Smooth muscle cell (in vitro differentiated cells): ENCODE results near the gene RPL9. TPM values are rescaled to one million over a fixed set of nuclear protein-coding genes. Genes with fewer than 3 reads are reported as not detected.
A peak's percentile ranks its signal among the peaks of the same experiment; 100 is the strongest.
"Not testable (repeated sequence)": the region's sequence is repeated elsewhere in the genome, so short reads cannot be mapped to it uniquely, and the experiment has no call there.

Experiments
- DNase-seq: peaks from one replicate; lab custom pipeline; 2025; ENCODE audit not compliant: unreplicated experiment; lab: John Stamatoyannopoulos, UW
- H2AFZ ChIP-seq: fragments of 200-600 bp; sonication (generic); 2 replicates; pipeline ENCODE4 v1.6.0; 2016; ENCODE audit warnings: antibody characterized with exemption, low read depth, mild to moderate bottlenecking
- H3F3A ChIP-seq: fragments of 200-600 bp; sonication (generic); 2 replicates; pipeline ENCODE4 v1.6.0; 2017; ENCODE audit warnings: antibody characterized with exemption, low read depth
- H3K27ac ChIP-seq: fragments of 200-600 bp; sonication (generic); 2 replicates; pipeline ENCODE4 v1.5.1; 2016; ENCODE audit warnings: low read depth, mild to moderate bottlenecking
- H3K27me3 ChIP-seq: fragments of 200-600 bp; sonication (generic); 2 replicates; pipeline ENCODE4 v1.6.1; 2016; ENCODE audit warnings: low read depth, mild to moderate bottlenecking
- H3K36me3 ChIP-seq: fragments of 200-600 bp; sonication (generic); 2 replicates; pipeline ENCODE4 v1.5.1; 2016; ENCODE audit warnings: low read depth
- H3K4me1 ChIP-seq: fragments of 200-600 bp; sonication (generic); 2 replicates; pipeline ENCODE4 v1.5.1; 2016; ENCODE audit warnings: low read depth
- H3K4me2 ChIP-seq: fragments of 200-600 bp; sonication (generic); 2 replicates; pipeline ENCODE4 v1.6.0; 2016; ENCODE audit warnings: mild to moderate bottlenecking
- H3K4me3 ChIP-seq: fragments of 200-600 bp; sonication (generic); 2 replicates; pipeline ENCODE4 v1.5.1; 2016; ENCODE audit warnings: mild to moderate bottlenecking
- H3K79me2 ChIP-seq: fragments of 200-600 bp; sonication (generic); 2 replicates; pipeline ENCODE4 v1.6.0; 2016; ENCODE audit warnings: low read depth, mild to moderate bottlenecking
- H3K9ac ChIP-seq: fragments of 200-600 bp; sonication (generic); 2 replicates; pipeline ENCODE4 v1.6.0; 2016; ENCODE audit warnings: low read depth
- H3K9me3 ChIP-seq: fragments of 200-600 bp; sonication (generic); replicated peaks from 2 replicates; pipeline ENCODE4 v1.5.1; 2016; ENCODE audit warnings: low read depth
- H4K20me1 ChIP-seq: fragments of 200-600 bp; sonication (generic); 2 replicates; pipeline ENCODE4 v1.6.0; 2016; ENCODE audit warnings: low read depth
- WGBS: methylation state at CpG from one replicate; pipeline ENCODE4 v1.1.7; 2016; ENCODE audit warnings: low lambda C conversion rate; 5-methylcytosine and 5-hydroxymethylcytosine counted together
- polyA plus RNA-seq: library from polyadenylated mRNA; unstranded; fragments of >200 nt; fragmentation: Nextera tagmentation; extraction: Ambion mirVana; gene quantifications from 2 replicates; pipeline ENCODE4 v1.2.1, GENCODE V29; 2016
- total RNA-seq: library from RNA; depleted of rRNA; stranded (reverse); fragments of >200 nt; gene quantifications from 2 replicates; pipeline ENCODE4 v1.2.3, GENCODE V29; 2014
- TF ChIP-seq, protein P1 (sequence below): fragments of 200-600 bp; sonication (generic); IDR thresholded peaks from 2 replicates; pipeline ENCODE4 v1.5.1; 2017; ENCODE audit warnings: borderline replicate concordance, mild to moderate bottlenecking, antibody characterized with exemption; ENCODE audit not compliant: insufficient read depth, poor library complexity, severe bottlenecking

The RPL9 gene
- total and polyA plus RNA-seq, 2 experiments from 2014 or later: 506 to 3,249 TPM

GRCh38 chr4:39464886-39465501 is 6.3 kb upstream of the RPL9 start:
- Histone ChIP-seq H3K36me3 (no peaks in the 10 kb centered on the region), H3K27me3 (no peaks in the 10 kb centered on the region), H3K4me1 (peaks cover under 1% of the 10 kb centered on the region), H3F3A (peaks cover 8% of the 10 kb centered on the region), H4K20me1 (no peaks in the 10 kb centered on the region), H3K79me2 (peaks cover 12% of the 10 kb centered on the region), H3K4me3 (no peak overlapping the region), H3K9ac (peak overlapping the region; percentile 70), H2AFZ (peak overlapping the region; percentile 77), H3K4me2 (peak overlapping the region; percentile 70), H3K9me3 (no peaks in the 10 kb centered on the region), H3K27ac (peak overlapping the region; percentile 88)
- WGBS: 11% methylated on average over 2 of the region's 2 CpGs
- TF ChIP-seq, protein P1, sequence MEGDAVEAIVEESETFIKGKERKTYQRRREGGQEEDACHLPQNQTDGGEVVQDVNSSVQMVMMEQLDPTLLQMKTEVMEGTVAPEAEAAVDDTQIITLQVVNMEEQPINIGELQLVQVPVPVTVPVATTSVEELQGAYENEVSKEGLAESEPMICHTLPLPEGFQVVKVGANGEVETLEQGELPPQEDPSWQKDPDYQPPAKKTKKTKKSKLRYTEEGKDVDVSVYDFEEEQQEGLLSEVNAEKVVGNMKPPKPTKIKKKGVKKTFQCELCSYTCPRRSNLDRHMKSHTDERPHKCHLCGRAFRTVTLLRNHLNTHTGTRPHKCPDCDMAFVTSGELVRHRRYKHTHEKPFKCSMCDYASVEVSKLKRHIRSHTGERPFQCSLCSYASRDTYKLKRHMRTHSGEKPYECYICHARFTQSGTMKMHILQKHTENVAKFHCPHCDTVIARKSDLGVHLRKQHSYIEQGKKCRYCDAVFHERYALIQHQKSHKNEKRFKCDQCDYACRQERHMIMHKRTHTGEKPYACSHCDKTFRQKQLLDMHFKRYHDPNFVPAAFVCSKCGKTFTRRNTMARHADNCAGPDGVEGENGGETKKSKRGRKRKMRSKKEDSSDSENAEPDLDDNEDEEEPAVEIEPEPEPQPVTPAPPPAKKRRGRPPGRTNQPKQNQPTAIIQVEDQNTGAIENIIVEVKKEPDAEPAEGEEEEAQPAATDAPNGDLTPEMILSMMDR: no peak
- no peak for DNase-seq

DNA sequence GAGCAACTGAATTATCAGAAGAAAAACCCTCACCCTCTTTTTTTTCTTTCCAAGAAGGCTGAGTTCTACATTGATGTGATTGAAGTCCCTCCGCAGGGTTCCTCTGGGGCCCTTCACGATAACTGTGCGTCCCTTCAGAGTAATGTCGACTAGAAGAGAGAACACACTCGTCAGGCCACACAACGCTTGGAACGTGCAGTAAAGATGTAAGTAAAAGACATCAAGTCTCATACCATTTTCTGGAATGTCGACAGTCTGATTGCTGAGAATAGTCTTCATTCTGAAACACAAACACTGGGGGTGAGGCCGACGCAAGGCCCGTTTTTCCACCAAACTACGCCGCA is 589 bp downstream of the RPL9 start:
- Histone ChIP-seq H3K4me1 (peaks cover 25% of the 10 kb centered on the region), H3K27ac (peak overlapping the region; percentile 86), H3K9ac (peak overlapping the region; percentile 93), H3K4me2 (peak overlapping the region; percentile 89), H3K79me2 (peaks cover 45% of the 10 kb centered on the region), H4K20me1 (peaks cover 51% of the 10 kb centered on the region), H3K36me3 (peaks cover 31% of the 10 kb centered on the region), H3F3A (peaks cover 31% of the 10 kb centered on the region), H2AFZ (peak overlapping the region; percentile 35), H3K4me3 (peak overlapping the region; percentile 82)
- under 1% methylated on average over 13 of the region's 13 CpGs for WGBS
- not testable (repeated sequence) for DNase-seq, H3K9me3 ChIP-seq, H3K27me3 ChIP-seq

DNA sequence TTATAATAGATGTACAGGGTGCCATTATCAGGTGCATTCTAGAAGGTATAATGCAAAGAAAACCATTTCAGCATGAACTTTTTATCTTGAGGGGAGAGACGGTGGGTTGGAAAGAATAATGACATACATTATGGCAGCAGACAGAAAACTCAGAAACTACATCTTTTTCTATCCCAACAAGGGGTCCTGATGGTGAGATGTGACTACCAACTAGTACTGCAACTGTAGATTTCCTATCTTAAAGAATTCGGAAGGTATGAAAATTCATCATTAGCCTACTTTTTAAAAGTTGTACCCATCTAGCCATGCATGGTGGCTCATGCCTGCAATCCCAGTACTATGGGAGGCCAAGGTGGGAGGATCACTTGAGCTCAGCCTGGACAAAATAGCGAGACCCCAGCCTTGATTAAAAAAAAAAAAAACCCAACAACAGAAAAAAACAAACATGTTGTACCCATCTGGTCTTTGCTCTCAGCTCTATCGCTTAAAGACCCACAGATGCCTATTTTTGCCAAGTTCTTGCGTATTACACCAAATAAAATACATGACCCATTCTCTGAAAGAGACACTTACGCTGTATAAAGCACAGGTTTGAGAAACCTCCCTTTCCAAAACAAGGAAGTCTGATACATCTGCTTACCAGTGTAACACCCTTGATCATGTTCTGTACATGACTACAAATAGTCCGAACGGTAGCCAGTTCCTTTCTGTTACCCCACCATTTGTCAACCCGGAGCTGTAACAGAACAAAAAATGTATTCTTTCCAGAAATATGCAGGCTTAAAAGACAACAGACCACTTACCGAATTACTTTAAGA is 1.6 kb downstream of the RPL9 start:
- TF ChIP-seq, protein P1: no peak
- peak overlapping the region; percentile 86 for H3K27ac ChIP-seq
- peaks cover 34% of the 10 kb centered on the region for H3F3A ChIP-seq
- peaks cover 31% of the 10 kb centered on the region for H3K36me3 ChIP-seq
- H3K4me2 ChIP-seq: peak overlapping the region; percentile 89
- H3K79me2 ChIP-seq: peaks cover 45% of the 10 kb centered on the region
- no peaks in the 10 kb centered on the region for H3K9me3 ChIP-seq
- peak overlapping the region; percentile 82 for H3K4me3 ChIP-seq
- no peak overlapping the region for H2AFZ ChIP-seq
- H4K20me1 ChIP-seq: peaks cover 59% of the 10 kb centered on the region
- peaks cover 25% of the 10 kb centered on the region for H3K4me1 ChIP-seq
- 74% methylated on average over 10 of the region's 10 CpGs for WGBS
- H3K27me3 ChIP-seq: no peaks in the 10 kb centered on the region
- H3K9ac ChIP-seq: peak overlapping the region; percentile 93
- no peak for DNase-seq

GRCh38 chr4:39455486-39455885 is 3.2 kb downstream of the RPL9 start:
- peak overlapping the region; percentile 39 for H3K4me2 ChIP-seq
- peaks cover 34% of the 10 kb centered on the region for H3K79me2 ChIP-seq
- peaks cover 25% of the 10 kb centered on the region for H3K4me1 ChIP-seq
- H3K9ac ChIP-seq: no peak overlapping the region
- H3F3A ChIP-seq: peaks cover 45% of the 10 kb centered on the region
- H3K27me3 ChIP-seq: no peaks in the 10 kb centered on the region
- no peak for DNase-seq
- WGBS: 97% methylated on average over 6 of the region's 6 CpGs
- TF ChIP-seq, protein P1: no peak
- H4K20me1 ChIP-seq: peaks cover 68% of the 10 kb centered on the region
- H3K36me3 ChIP-seq: peaks cover 31% of the 10 kb centered on the region
- no peak overlapping the region for H2AFZ ChIP-seq
- peak overlapping the region; percentile 1 for H3K27ac ChIP-seq
- no peak overlapping the region for H3K4me3 ChIP-seq
- no peaks in the 10 kb centered on the region for H3K9me3 ChIP-seq
